T1000 (cell line): ENCODE results near the gene PPP2R3B.
"Not testable (repeated sequence)": the region's sequence is repeated elsewhere in the genome, so short reads cannot be mapped to it uniquely, and the experiment has no call there.

ENCODE experiments used
- DNase-seq: peaks from one replicate; lab custom pipeline; 2025; ENCODE audit warnings: mixed read lengths; lab: John Stamatoyannopoulos, UW

Gene PPP2R3B

GRCh38 chrX:352582-353314 is 34.0 kb downstream of the PPP2R3B start:
- no peak for DNase-seq

DNA sequence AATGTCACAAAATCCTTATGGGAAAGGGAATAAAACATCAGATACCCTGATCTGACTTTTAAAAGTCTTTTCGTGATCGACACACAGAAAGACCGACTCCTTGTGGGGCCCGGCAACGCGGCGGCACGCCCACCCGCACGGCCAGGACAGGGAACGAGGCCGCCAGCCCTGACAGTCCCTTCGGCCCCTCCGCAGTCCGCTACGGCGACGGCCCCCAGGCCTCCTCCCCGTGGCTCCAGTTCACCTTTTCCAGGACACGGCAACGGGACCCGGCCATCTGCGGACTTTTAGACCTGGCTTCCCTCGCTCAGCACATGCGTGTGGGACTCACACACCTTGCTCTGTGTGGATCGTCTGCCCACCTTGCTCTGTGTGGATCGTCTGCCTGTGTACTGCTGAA is 34.5 kb downstream of the PPP2R3B start:
- DNase-seq = no peak

DNA sequence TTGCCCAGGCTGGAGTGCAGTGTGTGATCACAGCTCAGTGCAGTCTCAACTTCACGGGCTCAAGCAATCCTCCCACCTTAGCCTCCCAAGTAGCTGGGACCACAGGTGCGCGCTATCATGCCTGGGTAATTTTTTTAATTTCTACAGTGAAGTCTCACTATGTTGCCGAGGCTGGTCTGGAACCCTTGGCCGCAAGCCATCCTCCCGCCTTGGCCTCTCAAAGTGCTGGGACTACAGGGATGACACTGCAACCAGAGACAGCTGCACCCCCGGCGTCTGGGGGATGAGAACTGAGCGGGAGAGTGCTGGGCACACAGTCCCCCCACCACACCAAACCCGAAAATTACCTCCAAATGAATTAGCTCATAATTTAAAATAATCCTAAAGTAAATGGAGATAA is 35.0 kb downstream of the PPP2R3B start:
- no peak for DNase-seq

- not testable (repeated sequence) for DNase-seq
These were observed 35.4 kb downstream of the PPP2R3B start for GRCh38 chrX:351324-351641.

DNA sequence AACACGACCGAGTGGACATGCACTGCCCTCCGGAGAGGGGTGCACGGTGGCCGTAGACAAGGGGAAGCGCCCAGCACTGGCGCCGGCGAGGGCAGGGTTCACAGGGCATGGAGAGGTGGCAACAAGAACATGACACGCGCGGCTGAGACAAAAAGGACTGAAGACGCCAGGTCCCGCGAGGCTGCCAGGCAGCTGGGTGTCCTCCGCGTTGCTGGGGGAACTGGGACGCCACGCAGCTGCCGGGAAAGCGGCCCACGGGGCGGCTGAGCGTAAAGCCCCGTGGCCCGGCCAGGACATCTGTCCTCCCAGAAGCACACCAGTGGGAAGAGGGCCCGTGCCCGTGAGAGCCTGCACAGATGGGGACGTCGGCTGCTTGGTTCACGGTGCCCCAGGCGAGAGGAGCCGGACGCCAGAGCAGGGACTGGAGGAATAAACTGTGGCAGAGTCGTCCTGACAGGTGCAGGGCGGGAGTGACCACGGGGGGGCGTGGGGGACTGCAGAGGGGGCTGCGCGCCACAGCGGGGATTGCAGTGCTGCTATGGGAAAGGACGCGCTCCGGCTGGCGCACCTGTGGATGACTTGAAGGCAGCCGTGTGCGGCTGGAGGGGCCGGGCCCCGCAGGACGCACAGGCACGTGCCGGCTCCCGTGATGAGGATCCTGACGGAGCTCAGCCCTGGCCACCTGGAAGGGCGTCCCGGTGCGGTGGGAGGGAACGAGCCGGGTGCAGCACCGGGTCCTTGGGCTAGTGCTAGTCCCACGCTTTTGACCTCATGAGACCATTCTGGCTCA is 36.0 kb downstream of the PPP2R3B start:
- DNase-seq = no peak

GRCh38 chrX:350148-350533 is 36.6 kb downstream of the PPP2R3B start:
- no peak for DNase-seq

GRCh38 chrX:349702-350101 is 37.0 kb downstream of the PPP2R3B start:
- DNase-seq = no peak

GRCh38 chrX:349196-349595 is 37.5 kb downstream of the PPP2R3B start:
- DNase-seq = no peak

- DNase-seq = no peak
These were observed 38.1 kb downstream of the PPP2R3B start for GRCh38 chrX:348461-349117.

- no peak for DNase-seq
These were observed 39.2 kb downstream of the PPP2R3B start for GRCh38 chrX:347351-348117.

DNA sequence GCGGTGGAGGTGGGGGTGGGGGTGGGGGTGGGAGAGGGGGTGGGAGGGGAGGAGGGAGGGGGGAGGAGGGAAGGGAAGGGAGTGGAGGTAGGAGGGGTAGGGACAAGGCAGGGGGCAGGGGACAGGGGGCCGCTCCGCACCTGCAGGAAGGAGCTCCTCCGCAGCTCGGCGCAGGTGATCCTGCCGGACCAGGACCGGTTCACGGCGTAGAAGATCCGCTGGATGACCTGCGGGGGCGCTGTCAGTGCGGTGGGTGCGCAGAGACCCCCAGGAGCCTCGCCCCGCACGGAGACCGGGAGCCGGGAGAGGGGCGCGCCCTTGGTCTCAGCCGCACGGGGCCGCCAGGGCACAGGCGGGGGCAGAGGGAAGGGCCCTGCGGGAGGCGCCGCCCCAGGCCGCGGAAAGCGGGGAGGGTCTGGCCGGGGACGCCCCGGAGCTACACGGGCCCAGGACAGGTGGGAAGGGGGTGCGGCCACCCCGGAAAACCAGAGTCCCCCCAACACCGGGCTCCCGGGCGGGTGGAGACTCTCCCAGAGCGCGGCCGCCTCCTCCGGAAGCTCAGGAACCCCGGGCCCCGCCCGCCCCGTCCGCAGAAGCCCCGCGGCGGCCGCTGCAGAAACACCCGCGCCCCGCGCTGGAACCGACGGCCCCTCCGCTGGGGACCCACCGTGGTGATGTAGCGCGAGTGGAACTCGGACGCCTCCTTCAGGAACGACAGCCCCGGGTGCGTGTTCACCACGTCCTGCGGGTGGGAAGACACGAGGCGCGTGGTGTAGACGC is 40.5 kb downstream of the PPP2R3B start:
- DNase-seq = no peak

- DNase-seq = no peak
These were observed 41.4 kb downstream of the PPP2R3B start for GRCh38 chrX:345020-345925.

- no peak for DNase-seq
These were observed 42.3 kb downstream of the PPP2R3B start for GRCh38 chrX:344371-344901.

DNA sequence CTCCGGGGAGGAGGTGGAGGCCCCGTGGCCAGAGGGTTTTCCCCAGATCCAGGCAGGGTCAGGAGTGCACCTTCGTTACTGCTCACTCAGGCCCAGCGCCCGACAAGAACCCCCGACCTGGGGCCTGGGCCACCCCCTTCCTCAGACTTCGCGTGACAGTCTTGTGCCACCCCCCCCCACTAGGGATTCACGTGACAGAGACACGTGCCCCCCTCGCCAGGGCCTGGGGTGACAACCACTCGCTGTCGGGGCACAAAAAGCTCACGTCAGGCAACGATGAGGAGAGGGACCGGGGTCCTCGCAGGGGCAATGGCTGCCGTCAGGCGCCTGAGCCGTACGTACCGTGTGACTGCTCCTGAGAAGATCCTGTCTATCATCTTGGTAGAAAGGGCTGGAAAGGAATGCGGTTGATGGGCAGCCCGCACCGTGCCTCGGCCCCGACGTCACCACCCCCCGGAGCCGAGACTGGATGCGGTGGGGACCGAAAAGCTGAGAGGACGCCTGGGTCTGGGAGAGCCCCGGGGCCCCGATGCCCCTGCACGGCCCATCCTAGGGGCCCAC is 45.1 kb downstream of the PPP2R3B start:
- DNase-seq = no peak

DNA sequence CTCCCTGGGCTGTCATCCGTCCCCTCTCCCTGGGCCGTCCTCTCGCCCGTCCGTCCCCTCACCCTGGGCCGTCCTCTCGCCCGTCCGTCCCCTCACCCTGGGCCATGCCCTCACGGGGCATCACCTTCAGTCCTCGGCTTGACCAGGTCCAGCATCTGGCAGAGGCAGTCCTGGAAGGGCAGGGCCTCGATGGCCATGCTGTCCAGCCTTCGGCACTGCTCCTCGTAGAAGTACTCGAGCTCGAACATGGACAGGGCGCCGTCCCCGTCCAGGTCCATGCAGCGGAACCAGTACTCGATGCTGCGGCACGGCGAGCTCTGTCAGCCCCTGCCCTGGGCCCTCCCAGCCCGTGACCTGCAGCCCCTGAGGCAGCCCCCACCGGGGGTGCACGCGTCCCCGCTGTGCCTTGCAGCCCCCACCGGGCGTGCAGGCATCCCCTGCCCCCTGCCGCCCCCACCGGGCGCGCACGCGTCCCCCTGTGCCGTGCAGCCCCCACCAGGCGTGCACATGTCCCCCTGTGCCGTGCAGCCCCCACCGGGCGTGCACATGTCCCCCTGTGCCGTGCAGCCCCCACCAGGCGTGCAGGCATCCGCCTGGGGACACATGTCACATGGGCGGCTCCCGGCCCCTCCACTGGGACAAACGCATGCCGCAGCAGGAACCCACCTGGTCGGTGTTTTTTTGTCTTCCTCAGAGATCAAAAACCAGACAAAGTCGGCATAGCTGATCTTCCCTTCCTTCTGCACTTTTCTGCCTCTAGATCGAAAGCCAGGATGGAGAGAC is 45.9 kb downstream of the PPP2R3B start:
- DNase-seq = no peak

GRCh38 chrX:340121-340520 is 46.6 kb downstream of the PPP2R3B start:
- peak; percentile 3 for DNase-seq

DNA sequence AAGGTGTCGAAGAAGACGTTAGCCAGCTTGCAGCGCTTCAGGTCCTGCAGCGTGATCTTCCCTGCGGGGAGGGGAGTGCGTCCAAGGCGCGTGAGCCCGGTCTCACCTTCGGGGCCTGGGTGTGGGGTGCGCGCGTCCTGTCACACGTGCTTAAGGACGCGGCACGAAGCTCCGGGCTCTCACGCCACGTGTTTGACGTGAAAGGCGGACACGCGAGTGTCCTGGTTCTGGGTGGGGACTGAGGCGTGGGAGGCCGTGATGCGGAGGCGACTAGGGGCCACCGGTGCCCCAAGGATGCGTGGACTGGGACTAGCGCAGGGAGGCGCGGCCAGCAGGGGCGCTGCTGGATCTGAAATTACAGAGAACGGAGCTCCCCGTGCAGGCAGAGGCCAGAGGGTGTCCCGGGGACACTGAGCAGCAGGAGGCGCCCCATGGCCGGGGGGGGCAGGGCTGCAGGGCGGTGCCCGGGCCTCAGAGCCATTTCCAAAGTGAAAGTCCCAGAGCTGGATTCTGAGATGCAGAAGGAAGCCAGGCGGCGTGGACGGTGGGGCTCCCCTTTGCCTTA is 47.8 kb downstream of the PPP2R3B start:
- DNase-seq = no peak

DNA sequence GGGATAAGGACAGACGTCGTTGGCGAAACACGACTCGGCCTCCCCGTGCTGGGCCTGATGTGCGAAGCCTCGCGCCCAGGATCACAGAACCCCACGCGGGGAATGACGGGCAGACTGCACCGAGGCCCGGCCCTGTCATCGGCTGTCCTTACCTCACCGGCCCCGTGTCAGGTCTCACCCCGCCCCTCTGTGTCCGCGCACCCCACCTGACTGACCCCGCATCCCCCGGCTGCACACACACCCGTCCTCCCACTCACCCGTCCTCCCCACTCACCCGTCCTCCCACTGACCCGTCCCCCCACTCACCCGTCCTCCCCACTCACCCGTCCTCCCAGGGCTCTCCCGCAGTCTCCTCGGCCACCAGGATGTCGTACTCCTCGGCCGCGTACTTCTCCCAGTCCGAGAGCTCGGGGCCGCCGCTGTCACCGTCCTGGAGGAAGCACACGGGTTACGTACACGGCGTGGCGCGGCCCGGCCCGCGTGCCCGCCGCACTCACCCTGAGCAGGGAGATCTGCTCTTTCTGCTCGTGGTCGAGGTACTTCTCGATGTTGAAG is 48.3 kb downstream of the PPP2R3B start:
- no peak for DNase-seq
